Measurements from ENCODE around the gene SOS1. TPM values are rescaled to one million over a fixed set of nuclear protein-coding genes. Genes with fewer than 3 reads are reported as not detected.
A peak's percentile ranks its signal among the peaks of the same experiment; 100 is the strongest.

SOS1 gene
- total and polyA plus RNA-seq, 2 of the 13 experiments (the other 11 are each of a cell fraction or from before 2014, with no cell fraction given) = 20.8 to 60.4 TPM

DNA sequence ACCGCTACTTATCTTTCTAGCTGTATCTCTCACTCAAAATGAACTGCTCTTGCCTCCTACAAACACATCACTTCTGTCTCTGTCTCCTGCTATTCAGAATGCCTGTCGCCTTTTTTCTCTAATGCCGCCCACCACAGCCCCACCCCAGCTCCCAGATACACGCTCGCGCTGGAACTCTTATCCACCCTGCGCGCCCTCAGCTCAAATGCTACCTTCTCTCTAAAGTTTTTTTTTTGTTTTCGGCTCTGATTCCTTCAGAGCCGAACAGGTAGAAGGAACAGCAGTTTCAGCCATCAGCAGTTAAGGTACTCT, 3.9 kb upstream of the SOS1 start (continued):
- TF ChIP-seq, protein P1, sequence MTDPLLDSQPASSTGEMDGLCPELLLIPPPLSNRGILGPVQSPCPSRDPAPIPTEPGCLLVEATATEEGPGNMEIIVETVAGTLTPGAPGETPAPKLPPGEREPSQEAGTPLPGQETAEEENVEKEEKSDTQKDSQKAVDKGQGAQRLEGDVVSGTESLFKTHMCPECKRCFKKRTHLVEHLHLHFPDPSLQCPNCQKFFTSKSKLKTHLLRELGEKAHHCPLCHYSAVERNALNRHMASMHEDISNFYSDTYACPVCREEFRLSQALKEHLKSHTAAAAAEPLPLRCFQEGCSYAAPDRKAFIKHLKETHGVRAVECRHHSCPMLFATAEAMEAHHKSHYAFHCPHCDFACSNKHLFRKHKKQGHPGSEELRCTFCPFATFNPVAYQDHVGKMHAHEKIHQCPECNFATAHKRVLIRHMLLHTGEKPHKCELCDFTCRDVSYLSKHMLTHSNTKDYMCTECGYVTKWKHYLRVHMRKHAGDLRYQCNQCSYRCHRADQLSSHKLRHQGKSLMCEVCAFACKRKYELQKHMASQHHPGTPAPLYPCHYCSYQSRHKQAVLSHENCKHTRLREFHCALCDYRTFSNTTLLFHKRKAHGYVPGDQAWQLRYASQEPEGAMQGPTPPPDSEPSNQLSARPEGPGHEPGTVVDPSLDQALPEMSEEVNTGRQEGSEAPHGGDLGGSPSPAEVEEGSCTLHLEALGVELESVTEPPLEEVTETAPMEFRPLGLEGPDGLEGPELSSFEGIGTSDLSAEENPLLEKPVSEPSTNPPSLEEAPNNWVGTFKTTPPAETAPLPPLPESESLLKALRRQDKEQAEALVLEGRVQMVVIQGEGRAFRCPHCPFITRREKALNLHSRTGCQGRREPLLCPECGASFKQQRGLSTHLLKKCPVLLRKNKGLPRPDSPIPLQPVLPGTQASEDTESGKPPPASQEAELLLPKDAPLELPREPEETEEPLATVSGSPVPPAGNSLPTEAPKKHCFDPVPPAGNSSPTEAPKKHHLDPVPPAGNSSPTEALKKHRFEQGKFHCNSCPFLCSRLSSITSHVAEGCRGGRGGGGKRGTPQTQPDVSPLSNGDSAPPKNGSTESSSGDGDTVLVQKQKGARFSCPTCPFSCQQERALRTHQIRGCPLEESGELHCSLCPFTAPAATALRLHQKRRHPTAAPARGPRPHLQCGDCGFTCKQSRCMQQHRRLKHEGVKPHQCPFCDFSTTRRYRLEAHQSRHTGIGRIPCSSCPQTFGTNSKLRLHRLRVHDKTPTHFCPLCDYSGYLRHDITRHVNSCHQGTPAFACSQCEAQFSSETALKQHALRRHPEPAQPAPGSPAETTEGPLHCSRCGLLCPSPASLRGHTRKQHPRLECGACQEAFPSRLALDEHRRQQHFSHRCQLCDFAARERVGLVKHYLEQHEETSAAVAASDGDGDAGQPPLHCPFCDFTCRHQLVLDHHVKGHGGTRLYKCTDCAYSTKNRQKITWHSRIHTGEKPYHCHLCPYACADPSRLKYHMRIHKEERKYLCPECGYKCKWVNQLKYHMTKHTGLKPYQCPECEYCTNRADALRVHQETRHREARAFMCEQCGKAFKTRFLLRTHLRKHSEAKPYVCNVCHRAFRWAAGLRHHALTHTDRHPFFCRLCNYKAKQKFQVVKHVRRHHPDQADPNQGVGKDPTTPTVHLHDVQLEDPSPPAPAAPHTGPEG (CRISPR knock-in tag; IDR thresholded peaks at IDR 0.05) = no peak
- TF ChIP-seq, protein P2, sequence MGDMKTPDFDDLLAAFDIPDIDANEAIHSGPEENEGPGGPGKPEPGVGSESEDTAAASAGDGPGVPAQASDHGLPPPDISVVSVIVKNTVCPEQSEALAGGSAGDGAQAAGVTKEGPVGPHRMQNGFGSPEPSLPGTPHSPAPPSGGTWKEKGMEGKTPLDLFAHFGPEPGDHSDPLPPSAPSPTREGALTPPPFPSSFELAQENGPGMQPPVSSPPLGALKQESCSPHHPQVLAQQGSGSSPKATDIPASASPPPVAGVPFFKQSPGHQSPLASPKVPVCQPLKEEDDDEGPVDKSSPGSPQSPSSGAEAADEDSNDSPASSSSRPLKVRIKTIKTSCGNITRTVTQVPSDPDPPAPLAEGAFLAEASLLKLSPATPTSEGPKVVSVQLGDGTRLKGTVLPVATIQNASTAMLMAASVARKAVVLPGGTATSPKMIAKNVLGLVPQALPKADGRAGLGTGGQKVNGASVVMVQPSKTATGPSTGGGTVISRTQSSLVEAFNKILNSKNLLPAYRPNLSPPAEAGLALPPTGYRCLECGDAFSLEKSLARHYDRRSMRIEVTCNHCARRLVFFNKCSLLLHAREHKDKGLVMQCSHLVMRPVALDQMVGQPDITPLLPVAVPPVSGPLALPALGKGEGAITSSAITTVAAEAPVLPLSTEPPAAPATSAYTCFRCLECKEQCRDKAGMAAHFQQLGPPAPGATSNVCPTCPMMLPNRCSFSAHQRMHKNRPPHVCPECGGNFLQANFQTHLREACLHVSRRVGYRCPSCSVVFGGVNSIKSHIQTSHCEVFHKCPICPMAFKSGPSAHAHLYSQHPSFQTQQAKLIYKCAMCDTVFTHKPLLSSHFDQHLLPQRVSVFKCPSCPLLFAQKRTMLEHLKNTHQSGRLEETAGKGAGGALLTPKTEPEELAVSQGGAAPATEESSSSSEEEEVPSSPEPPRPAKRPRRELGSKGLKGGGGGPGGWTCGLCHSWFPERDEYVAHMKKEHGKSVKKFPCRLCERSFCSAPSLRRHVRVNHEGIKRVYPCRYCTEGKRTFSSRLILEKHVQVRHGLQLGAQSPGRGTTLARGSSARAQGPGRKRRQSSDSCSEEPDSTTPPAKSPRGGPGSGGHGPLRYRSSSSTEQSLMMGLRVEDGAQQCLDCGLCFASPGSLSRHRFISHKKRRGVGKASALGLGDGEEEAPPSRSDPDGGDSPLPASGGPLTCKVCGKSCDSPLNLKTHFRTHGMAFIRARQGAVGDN (CRISPR knock-in tag; IDR thresholded peaks at IDR 0.05) = no peak
- TF ChIP-seq ZSCAN29 (CRISPR knock-in tag; conservative IDR thresholded peaks at IDR 0.05) (no peak), KMT2B (CRISPR knock-in tag; IDR thresholded peaks at IDR 0.05) (no peak), GABPB1 (CRISPR knock-in tag; IDR thresholded peaks at IDR 0.05) (no peak), KDM5A (IDR thresholded peaks at IDR 0.05; ENCODE audit: borderline replicate concordance, low read length) (no peak), HOXA3 (CRISPR knock-in tag; IDR thresholded peaks at IDR 0.05) (no peak), SIX1 (CRISPR knock-in tag; IDR thresholded peaks at IDR 0.05; ENCODE audit: borderline replicate concordance) (0 out of 2 replicates have a peak, but pooled peaks have one; percentile 5), HNRNPUL1 (IDR thresholded peaks at IDR 0.05; ENCODE audit: low read depth, low read length) (no peak), JDP2 (CRISPR knock-in tag; IDR thresholded peaks at IDR 0.05; ENCODE audit: borderline replicate concordance) (no peak), ZNF83 (CRISPR knock-in tag; IDR thresholded peaks at IDR 0.05; ENCODE audit: borderline replicate concordance) (0 out of 2 replicates have a peak, but pooled peaks have one; percentile 6), ZNF335 (CRISPR knock-in tag; IDR thresholded peaks at IDR 0.05) (no peak), SPEN (CRISPR knock-in tag; IDR thresholded peaks at IDR 0.05; ENCODE audit: low read depth) (no peak)
- TF ChIP-seq, protein P3, sequence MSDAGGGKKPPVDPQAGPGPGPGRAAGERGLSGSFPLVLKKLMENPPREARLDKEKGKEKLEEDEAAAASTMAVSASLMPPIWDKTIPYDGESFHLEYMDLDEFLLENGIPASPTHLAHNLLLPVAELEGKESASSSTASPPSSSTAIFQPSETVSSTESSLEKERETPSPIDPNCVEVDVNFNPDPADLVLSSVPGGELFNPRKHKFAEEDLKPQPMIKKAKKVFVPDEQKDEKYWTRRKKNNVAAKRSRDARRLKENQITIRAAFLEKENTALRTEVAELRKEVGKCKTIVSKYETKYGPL (CRISPR knock-in tag; IDR thresholded peaks at IDR 0.05) = 0 out of 2 replicates have a peak, but pooled peaks have one; percentile 41
- TF ChIP-seq, protein P4, sequence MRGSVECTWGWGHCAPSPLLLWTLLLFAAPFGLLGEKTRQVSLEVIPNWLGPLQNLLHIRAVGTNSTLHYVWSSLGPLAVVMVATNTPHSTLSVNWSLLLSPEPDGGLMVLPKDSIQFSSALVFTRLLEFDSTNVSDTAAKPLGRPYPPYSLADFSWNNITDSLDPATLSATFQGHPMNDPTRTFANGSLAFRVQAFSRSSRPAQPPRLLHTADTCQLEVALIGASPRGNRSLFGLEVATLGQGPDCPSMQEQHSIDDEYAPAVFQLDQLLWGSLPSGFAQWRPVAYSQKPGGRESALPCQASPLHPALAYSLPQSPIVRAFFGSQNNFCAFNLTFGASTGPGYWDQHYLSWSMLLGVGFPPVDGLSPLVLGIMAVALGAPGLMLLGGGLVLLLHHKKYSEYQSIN (CRISPR knock-in tag; IDR thresholded peaks at IDR 0.05; ENCODE audit: borderline replicate concordance) = no peak
- TF ChIP-seq, protein P5, sequence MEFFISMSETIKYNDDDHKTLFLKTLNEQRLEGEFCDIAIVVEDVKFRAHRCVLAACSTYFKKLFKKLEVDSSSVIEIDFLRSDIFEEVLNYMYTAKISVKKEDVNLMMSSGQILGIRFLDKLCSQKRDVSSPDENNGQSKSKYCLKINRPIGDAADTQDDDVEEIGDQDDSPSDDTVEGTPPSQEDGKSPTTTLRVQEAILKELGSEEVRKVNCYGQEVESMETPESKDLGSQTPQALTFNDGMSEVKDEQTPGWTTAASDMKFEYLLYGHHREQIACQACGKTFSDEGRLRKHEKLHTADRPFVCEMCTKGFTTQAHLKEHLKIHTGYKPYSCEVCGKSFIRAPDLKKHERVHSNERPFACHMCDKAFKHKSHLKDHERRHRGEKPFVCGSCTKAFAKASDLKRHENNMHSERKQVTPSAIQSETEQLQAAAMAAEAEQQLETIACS (CRISPR knock-in tag; IDR thresholded peaks at IDR 0.05) = 0 out of 2 replicates have a peak, but pooled peaks have one; percentile 5
- TF ChIP-seq, protein P6, sequence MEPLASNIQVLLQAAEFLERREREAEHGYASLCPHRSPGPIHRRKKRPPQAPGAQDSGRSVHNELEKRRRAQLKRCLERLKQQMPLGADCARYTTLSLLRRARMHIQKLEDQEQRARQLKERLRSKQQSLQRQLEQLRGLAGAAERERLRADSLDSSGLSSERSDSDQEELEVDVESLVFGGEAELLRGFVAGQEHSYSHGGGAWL (CRISPR knock-in tag; IDR thresholded peaks at IDR 0.05) = no peak

All from HepG2 (cell line).